Thoracic aorta (tissue), 2 donors: ENCODE data around the gene TIPARP. TPM values are rescaled to one million over a fixed set of nuclear protein-coding genes. Genes with fewer than 3 reads are reported as not detected.
"Not testable (repeated sequence)": the region's sequence is repeated elsewhere in the genome, so short reads cannot be mapped to it uniquely, and the experiment has no call there.

ENCODE experiments used
- ATAC-seq: fragments of 150-250 bp; one replicate; pipeline ENCODE4 v1.8.0; 2017; ENCODE audit warnings: low read depth; ENCODE audit not compliant: insufficient number of reproducible peaks, low FRiP score
- DNase-seq: peaks from one replicate; pipeline ENCODE4 v3.0.0-alpha.2; 2020; ENCODE audit warnings: low spot score
- H3K27ac ChIP-seq, 2 donors: fragments of 200-600 bp; sonication (generic); 1 replicate in 1 of 2; 2 replicates in 1 of 2; pipeline ENCODE4 v1.5.1; 2016; ENCODE audit warnings: mild to moderate bottlenecking in 2 of 2, moderate library complexity in 2 of 2
- H3K27me3 ChIP-seq: fragments of 200-600 bp; sonication (generic); replicated peaks from 2 replicates; pipeline ENCODE4 v1.6.0; 2016; ENCODE audit warnings: mild to moderate bottlenecking; ENCODE audit not compliant: insufficient read depth
- H3K36me3 ChIP-seq: fragments of 200-600 bp; sonication (generic); one replicate; pipeline ENCODE4 v1.5.1; 2016
- H3K4me1 ChIP-seq, 2 donors: fragments of 200-600 bp; sonication (generic); 1 replicate in 1 of 2; 2 replicates in 1 of 2; pipeline versions ENCODE4 v1.5.1 to v1.6.0; 2016; ENCODE audit warnings: low read depth in 2 of 2, mild to moderate bottlenecking in 1 of 2; ENCODE audit not compliant: control insufficient read depth in 1 of 2
- H3K4me3 ChIP-seq: fragments of 200-600 bp; sonication (generic); 2 replicates; pipeline ENCODE4 v1.5.1; 2016; ENCODE audit warnings: mild to moderate bottlenecking
- H3K9me3 ChIP-seq: fragments of 200-600 bp; sonication (generic); 2 replicates; pipeline ENCODE4 v1.5.1; 2016
- total RNA-seq, 2 donors: library from RNA; depleted of rRNA; stranded (reverse); fragments of >200 nt; gene quantifications; one replicate each; pipeline versions ENCODE4 v1.1.0 to v1.2.3, GENCODE V29; 2016
- TF ChIP-seq, protein P1 (sequence below): fragments of 200-600 bp; sonication (generic); IDR thresholded peaks from one replicate; pipeline ENCODE4 v1.5.1; 2019; ENCODE audit warnings: antibody characterized with exemption

The TIPARP gene
- total RNA-seq, 2 donors from 2014 or later = 19.8 to 77.2 TPM

DNA sequence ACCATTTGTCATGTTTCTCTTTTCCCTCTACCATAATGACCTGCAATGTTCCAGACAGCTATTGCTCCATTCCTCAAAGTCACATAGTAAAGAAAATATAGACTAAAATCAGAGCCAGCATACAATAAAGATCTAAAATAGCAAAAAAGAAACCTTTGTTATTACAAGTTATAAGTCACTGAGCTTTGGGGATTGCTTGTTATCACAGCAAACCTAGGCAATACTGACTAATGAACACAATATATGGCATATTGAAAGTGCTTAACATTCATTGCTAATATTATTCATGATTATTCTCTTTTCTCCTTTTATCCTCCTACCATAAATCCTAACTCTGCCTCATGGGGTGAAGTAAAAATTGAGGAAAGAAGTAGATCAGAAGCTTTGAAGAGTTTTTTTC lies 27.4 kb upstream of the TIPARP start:
- no peak overlapping the region for H3K4me3 ChIP-seq
- no peaks in the 10 kb centered on the region for H3K27me3 ChIP-seq
- TF ChIP-seq, protein P1, sequence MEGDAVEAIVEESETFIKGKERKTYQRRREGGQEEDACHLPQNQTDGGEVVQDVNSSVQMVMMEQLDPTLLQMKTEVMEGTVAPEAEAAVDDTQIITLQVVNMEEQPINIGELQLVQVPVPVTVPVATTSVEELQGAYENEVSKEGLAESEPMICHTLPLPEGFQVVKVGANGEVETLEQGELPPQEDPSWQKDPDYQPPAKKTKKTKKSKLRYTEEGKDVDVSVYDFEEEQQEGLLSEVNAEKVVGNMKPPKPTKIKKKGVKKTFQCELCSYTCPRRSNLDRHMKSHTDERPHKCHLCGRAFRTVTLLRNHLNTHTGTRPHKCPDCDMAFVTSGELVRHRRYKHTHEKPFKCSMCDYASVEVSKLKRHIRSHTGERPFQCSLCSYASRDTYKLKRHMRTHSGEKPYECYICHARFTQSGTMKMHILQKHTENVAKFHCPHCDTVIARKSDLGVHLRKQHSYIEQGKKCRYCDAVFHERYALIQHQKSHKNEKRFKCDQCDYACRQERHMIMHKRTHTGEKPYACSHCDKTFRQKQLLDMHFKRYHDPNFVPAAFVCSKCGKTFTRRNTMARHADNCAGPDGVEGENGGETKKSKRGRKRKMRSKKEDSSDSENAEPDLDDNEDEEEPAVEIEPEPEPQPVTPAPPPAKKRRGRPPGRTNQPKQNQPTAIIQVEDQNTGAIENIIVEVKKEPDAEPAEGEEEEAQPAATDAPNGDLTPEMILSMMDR = no peak
- H3K4me1 ChIP-seq = peaks cover 0 to 16% of the 10 kb centered on the region in 2 donors
- H3K27ac ChIP-seq = no peak overlapping the region
- DNase-seq = no peak
- no peaks in the 10 kb centered on the region for H3K36me3 ChIP-seq
- ATAC-seq = no peak
- H3K9me3 ChIP-seq = no peaks in the 10 kb centered on the region

DNA sequence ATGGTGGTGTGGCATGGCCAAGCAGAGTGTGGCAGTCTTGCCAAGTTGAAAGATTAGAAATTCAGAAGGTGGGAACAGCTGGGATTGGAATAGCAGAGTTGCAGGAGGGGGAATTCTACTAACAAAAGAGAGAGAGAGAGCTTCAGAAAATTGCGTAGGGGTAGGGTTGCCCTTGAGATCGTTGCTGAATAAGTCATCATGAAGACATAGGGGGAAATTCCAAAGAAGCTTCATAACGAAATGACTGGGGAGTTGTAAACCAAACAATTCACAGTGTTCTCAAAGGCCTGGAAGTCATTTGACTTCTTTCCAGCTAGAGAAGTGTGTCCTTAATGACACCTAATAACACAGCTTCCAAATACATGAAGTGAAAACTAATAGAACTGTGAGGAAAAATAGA lies 26.3 kb upstream of the TIPARP start:
- Histone ChIP-seq H3K4me3 (no peak overlapping the region), H3K9me3 (no peaks in the 10 kb centered on the region), H3K27ac (no peak overlapping the region), H3K27me3 (no peaks in the 10 kb centered on the region), H3K4me1 (peaks cover 0 to 12% of the 10 kb centered on the region in 2 donors), H3K36me3 (no peaks in the 10 kb centered on the region)
- TF ChIP-seq, protein P1 = no peak
- ATAC-seq = no peak
- no peak for DNase-seq

DNA sequence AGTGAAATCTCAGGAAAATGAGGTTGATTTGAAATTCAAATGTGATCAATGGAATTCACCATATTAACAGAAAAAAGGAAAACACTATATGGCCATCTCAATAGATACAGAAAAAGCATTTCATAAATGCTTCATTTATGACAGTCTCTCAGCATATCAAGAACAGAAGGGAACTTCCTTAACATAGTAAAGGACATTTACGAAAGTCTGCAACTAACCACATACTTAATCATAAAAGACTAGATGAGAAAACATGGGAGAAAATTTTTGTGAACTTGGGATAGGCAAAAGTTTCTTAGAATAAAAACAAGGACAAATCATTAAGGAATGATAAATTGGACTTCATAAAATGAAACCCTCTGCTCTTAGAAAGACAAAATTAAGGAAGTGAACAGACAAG lies 24.7 kb upstream of the TIPARP start:
- TF ChIP-seq, protein P1 = no peak
- H3K4me3 ChIP-seq = no peak overlapping the region
- no peaks in the 10 kb centered on the region for H3K4me1 ChIP-seq
- no peak for DNase-seq
- no peaks in the 10 kb centered on the region for H3K9me3 ChIP-seq
- no peaks in the 10 kb centered on the region for H3K36me3 ChIP-seq
- ATAC-seq = no peak
- H3K27ac ChIP-seq = no peak overlapping the region
- no peaks in the 10 kb centered on the region for H3K27me3 ChIP-seq

- H3K4me1 ChIP-seq = not testable (repeated sequence)
Measured at GRCh38 chr3:156652661-156653060, 21.7 kb upstream of the TIPARP start.

DNA sequence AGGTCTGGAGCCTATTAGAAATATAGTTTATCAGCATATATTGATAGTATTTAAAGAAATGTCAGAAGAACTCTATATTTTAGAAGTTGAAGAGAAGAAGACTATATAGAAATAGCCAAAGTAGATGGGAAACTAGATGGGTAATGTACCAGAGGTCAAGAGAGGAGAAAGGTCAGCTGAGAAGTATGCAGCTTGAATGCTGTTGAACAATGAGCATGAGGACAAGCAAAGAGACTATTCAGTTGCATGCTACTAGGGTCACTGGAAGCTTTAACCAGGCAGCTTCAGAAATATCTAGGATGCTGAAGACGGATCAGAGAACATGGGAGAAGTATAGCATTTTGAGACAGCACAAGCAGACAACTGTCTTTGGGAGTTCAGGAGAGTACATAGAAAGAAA lies 19.6 kb upstream of the TIPARP start:
- ATAC-seq = no peak

More at GRCh38 chr3:156652661-156653060, 21.7 kb upstream of the TIPARP start:
- not testable (repeated sequence) for H3K27ac ChIP-seq, H3K36me3 ChIP-seq, DNase-seq, H3K27me3 ChIP-seq, ATAC-seq, H3K4me3 ChIP-seq, H3K9me3 ChIP-seq

More for the DNA sequence above, 19.6 kb upstream of the TIPARP start:
- H3K36me3 ChIP-seq = no peaks in the 10 kb centered on the region
- H3K4me3 ChIP-seq = no peak overlapping the region
- H3K27ac ChIP-seq = no peak overlapping the region
- TF ChIP-seq, protein P1 = no peak
- no peaks in the 10 kb centered on the region for H3K27me3 ChIP-seq
- no peak for DNase-seq
- no peaks in the 10 kb centered on the region for H3K4me1 ChIP-seq
- H3K9me3 ChIP-seq = no peaks in the 10 kb centered on the region
